WTC11 (cell line): Measurements from ENCODE around the gene RNF115. TPM values are rescaled to one million over a fixed set of nuclear protein-coding genes. Genes with fewer than 3 reads are reported as not detected.
"Not testable (repeated sequence)": the region's sequence is repeated elsewhere in the genome, so short reads cannot be mapped to it uniquely, and the experiment has no call there.

Experiments used
- ATAC-seq: fragments of 200-7000 bp; cut with Tn5 transposase; 2 replicates; pipeline ENCODE4 v1.10.0; 2021; ENCODE audit warnings: mild to moderate bottlenecking, moderate library complexity
- CTCF ChIA-PET: fragments of 300-600 bp; sonication (Branson Sonifier 250); formaldehyde crosslinking; loops from one replicate; lab custom pipeline; 2021; ENCODE audit warnings: antibody characterized with exemption; lab: Charles Lee
- POLR2A ChIA-PET: fragments of 350-600 bp; sonication (Branson Sonifier 250); formaldehyde crosslinking; loops from one replicate; lab custom pipeline; 2021; ENCODE audit warnings: antibody characterized with exemption; lab: Charles Lee
- DNase-seq: peaks from one replicate; pipeline ENCODE4 v3.0.0; 2021; ENCODE audit warnings: low spot score
- H3K27ac Mint-ChIP-seq: 2 replicates; pipeline ENCODE4 v1.8.0; 2021; ENCODE audit warnings: mixed read lengths
- H3K27me3 Mint-ChIP-seq: 2 replicates; pipeline ENCODE4 v1.8.0; 2021; ENCODE audit warnings: low read depth, mild to moderate bottlenecking, moderate library complexity, mixed read lengths
- H3K36me3 Mint-ChIP-seq: 2 replicates; pipeline ENCODE4 v1.8.0; 2021; ENCODE audit warnings: mixed read lengths
- H3K4me1 Mint-ChIP-seq: 2 replicates; pipeline ENCODE4 v1.8.0; 2022; ENCODE audit warnings: mixed read lengths
- H3K4me3 Mint-ChIP-seq: 2 replicates; pipeline ENCODE4 v1.8.0; 2021; ENCODE audit warnings: mild to moderate bottlenecking, moderate library complexity, mixed read lengths
- H3K9me3 Mint-ChIP-seq: 2 replicates; pipeline ENCODE4 v1.8.0; 2021; ENCODE audit warnings: mixed read lengths
- ATF1 ChIP-seq: sonication (generic); formaldehyde crosslinking; IDR thresholded peaks from 2 replicates; pipeline ENCODE4 v1.8.1; 2023; ENCODE audit warnings: mild to moderate bottlenecking, moderate library complexity, missing genetic modification reagents
- HMGA2 ChIP-seq: fragments of 250-450 bp; sonication (Bioruptor Pico); IDR thresholded peaks from 2 replicates; pipeline ENCODE4 v1.4.0; 2021; ENCODE audit warnings: mild to moderate bottlenecking, moderate library complexity
- SMAD3 ChIP-seq: sonication (generic); formaldehyde crosslinking; IDR thresholded peaks from 2 replicates; pipeline ENCODE4 v1.8.0; 2022; ENCODE audit warnings: missing genetic modification reagents, mild to moderate bottlenecking, borderline replicate concordance
- TEAD4 ChIP-seq: sonication (generic); formaldehyde crosslinking; IDR thresholded peaks from 2 replicates; pipeline ENCODE4 v1.8.0; 2022; ENCODE audit warnings: mild to moderate bottlenecking, missing genetic modification reagents
- total RNA-seq: library from RNA; stranded (reverse); gene quantifications from 3 replicates; pipeline ENCODE4 v1.2.3, GENCODE V29; 2021
- TF ChIP-seq, protein P1 (sequence below): sonication (generic); formaldehyde crosslinking; IDR thresholded peaks from 2 replicates; pipeline ENCODE4 v1.8.1; 2022; ENCODE audit warnings: missing genetic modification reagents, borderline replicate concordance
- TF ChIP-seq, protein P2 (sequence below): sonication (generic); formaldehyde crosslinking; IDR thresholded peaks from 2 replicates; pipeline ENCODE4 v1.8.1; 2022; ENCODE audit warnings: low read depth, missing genetic modification reagents, borderline replicate concordance
- TF ChIP-seq, protein P3 (sequence below): sonication (generic); formaldehyde crosslinking; IDR thresholded peaks from 2 replicates; pipeline ENCODE4 v1.8.0; 2022; ENCODE audit warnings: mild to moderate bottlenecking, missing genetic modification reagents
- TF ChIP-seq, protein P4 (sequence below): sonication (generic); formaldehyde crosslinking; IDR thresholded peaks from 2 replicates; pipeline ENCODE4 v1.8.1; 2023; ENCODE audit warnings: mild to moderate bottlenecking, missing genetic modification reagents
- TF ChIP-seq, protein P5 (sequence below): sonication (generic); formaldehyde crosslinking; IDR thresholded peaks from 2 replicates; pipeline ENCODE4 v1.8.1; 2023; ENCODE audit warnings: mild to moderate bottlenecking, missing genetic modification reagents, borderline replicate concordance
- TF ChIP-seq, protein P6 (sequence below): sonication (generic); formaldehyde crosslinking; IDR thresholded peaks from 2 replicates; pipeline ENCODE4 v1.8.0; 2023; ENCODE audit warnings: mild to moderate bottlenecking, missing genetic modification reagents

The RNF115 gene
- total RNA-seq, 1 experiment from 2014 or later = 8.1 TPM

DNA sequence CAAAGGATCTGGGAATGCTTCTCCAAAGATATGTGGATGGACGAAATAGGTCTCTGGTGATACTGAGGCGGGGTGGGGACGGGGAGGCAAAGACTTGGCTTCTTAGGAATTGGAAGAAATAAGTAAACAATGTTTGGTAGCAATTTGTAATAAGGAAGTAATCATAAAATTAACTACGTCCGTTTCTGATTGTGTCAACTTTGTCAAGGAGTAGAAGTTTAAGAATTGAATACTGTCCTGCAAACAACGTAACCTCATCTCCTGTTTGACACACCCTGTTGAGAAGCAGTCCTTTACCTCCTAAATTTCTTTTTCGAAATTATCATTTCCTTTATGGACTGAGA lies 576 bp upstream of the RNF115 start (continued):
- TF ChIP-seq, protein P1, sequence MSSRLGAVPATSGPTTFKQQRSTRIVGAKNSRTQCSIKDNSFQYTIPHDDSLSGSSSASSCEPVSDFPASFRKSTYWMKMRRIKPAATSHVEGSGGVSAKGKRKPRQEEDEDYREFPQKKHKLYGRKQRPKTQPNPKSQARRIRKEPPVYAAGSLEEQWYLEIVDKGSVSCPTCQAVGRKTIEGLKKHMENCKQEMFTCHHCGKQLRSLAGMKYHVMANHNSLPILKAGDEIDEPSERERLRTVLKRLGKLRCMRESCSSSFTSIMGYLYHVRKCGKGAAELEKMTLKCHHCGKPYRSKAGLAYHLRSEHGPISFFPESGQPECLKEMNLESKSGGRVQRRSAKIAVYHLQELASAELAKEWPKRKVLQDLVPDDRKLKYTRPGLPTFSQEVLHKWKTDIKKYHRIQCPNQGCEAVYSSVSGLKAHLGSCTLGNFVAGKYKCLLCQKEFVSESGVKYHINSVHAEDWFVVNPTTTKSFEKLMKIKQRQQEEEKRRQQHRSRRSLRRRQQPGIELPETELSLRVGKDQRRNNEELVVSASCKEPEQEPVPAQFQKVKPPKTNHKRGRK (CRISPR knock-in tag) = no peak
- no peak for TF ChIP-seq SMAD3 (CRISPR knock-in tag)
- TF ChIP-seq, protein P2, sequence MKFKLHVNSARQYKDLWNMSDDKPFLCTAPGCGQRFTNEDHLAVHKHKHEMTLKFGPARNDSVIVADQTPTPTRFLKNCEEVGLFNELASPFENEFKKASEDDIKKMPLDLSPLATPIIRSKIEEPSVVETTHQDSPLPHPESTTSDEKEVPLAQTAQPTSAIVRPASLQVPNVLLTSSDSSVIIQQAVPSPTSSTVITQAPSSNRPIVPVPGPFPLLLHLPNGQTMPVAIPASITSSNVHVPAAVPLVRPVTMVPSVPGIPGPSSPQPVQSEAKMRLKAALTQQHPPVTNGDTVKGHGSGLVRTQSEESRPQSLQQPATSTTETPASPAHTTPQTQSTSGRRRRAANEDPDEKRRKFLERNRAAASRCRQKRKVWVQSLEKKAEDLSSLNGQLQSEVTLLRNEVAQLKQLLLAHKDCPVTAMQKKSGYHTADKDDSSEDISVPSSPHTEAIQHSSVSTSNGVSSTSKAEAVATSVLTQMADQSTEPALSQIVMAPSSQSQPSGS = no peak
- TF ChIP-seq, protein P3, sequence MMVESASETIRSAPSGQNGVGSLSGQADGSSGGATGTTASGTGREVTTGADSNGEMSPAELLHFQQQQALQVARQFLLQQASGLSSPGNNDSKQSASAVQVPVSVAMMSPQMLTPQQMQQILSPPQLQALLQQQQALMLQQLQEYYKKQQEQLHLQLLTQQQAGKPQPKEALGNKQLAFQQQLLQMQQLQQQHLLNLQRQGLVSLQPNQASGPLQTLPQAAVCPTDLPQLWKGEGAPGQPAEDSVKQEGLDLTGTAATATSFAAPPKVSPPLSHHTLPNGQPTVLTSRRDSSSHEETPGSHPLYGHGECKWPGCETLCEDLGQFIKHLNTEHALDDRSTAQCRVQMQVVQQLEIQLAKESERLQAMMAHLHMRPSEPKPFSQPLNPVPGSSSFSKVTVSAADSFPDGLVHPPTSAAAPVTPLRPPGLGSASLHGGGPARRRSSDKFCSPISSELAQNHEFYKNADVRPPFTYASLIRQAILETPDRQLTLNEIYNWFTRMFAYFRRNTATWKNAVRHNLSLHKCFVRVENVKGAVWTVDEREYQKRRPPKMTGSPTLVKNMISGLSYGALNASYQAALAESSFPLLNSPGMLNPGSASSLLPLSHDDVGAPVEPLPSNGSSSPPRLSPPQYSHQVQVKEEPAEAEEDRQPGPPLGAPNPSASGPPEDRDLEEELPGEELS (CRISPR knock-in tag) = no peak
- TF ChIP-seq, protein P4, sequence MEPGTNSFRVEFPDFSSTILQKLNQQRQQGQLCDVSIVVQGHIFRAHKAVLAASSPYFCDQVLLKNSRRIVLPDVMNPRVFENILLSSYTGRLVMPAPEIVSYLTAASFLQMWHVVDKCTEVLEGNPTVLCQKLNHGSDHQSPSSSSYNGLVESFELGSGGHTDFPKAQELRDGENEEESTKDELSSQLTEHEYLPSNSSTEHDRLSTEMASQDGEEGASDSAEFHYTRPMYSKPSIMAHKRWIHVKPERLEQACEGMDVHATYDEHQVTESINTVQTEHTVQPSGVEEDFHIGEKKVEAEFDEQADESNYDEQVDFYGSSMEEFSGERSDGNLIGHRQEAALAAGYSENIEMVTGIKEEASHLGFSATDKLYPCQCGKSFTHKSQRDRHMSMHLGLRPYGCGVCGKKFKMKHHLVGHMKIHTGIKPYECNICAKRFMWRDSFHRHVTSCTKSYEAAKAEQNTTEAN (CRISPR knock-in tag) = no peak
- TF ChIP-seq, protein P5, sequence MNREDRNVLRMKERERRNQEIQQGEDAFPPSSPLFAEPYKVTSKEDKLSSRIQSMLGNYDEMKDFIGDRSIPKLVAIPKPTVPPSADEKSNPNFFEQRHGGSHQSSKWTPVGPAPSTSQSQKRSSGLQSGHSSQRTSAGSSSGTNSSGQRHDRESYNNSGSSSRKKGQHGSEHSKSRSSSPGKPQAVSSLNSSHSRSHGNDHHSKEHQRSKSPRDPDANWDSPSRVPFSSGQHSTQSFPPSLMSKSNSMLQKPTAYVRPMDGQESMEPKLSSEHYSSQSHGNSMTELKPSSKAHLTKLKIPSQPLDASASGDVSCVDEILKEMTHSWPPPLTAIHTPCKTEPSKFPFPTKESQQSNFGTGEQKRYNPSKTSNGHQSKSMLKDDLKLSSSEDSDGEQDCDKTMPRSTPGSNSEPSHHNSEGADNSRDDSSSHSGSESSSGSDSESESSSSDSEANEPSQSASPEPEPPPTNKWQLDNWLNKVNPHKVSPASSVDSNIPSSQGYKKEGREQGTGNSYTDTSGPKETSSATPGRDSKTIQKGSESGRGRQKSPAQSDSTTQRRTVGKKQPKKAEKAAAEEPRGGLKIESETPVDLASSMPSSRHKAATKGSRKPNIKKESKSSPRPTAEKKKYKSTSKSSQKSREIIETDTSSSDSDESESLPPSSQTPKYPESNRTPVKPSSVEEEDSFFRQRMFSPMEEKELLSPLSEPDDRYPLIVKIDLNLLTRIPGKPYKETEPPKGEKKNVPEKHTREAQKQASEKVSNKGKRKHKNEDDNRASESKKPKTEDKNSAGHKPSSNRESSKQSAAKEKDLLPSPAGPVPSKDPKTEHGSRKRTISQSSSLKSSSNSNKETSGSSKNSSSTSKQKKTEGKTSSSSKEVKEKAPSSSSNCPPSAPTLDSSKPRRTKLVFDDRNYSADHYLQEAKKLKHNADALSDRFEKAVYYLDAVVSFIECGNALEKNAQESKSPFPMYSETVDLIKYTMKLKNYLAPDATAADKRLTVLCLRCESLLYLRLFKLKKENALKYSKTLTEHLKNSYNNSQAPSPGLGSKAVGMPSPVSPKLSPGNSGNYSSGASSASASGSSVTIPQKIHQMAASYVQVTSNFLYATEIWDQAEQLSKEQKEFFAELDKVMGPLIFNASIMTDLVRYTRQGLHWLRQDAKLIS (CRISPR knock-in tag) = no peak
- TF ChIP-seq, protein P6, sequence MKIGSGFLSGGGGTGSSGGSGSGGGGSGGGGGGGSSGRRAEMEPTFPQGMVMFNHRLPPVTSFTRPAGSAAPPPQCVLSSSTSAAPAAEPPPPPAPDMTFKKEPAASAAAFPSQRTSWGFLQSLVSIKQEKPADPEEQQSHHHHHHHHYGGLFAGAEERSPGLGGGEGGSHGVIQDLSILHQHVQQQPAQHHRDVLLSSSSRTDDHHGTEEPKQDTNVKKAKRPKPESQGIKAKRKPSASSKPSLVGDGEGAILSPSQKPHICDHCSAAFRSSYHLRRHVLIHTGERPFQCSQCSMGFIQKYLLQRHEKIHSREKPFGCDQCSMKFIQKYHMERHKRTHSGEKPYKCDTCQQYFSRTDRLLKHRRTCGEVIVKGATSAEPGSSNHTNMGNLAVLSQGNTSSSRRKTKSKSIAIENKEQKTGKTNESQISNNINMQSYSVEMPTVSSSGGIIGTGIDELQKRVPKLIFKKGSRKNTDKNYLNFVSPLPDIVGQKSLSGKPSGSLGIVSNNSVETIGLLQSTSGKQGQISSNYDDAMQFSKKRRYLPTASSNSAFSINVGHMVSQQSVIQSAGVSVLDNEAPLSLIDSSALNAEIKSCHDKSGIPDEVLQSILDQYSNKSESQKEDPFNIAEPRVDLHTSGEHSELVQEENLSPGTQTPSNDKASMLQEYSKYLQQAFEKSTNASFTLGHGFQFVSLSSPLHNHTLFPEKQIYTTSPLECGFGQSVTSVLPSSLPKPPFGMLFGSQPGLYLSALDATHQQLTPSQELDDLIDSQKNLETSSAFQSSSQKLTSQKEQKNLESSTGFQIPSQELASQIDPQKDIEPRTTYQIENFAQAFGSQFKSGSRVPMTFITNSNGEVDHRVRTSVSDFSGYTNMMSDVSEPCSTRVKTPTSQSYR (CRISPR knock-in tag) = no peak
- TF ChIP-seq ATF1 (CRISPR knock-in tag) = no peak
- TF ChIP-seq HMGA2 (CRISPR knock-in tag) = no peak
- no peak for TF ChIP-seq TEAD4 (CRISPR knock-in tag)

DNA sequence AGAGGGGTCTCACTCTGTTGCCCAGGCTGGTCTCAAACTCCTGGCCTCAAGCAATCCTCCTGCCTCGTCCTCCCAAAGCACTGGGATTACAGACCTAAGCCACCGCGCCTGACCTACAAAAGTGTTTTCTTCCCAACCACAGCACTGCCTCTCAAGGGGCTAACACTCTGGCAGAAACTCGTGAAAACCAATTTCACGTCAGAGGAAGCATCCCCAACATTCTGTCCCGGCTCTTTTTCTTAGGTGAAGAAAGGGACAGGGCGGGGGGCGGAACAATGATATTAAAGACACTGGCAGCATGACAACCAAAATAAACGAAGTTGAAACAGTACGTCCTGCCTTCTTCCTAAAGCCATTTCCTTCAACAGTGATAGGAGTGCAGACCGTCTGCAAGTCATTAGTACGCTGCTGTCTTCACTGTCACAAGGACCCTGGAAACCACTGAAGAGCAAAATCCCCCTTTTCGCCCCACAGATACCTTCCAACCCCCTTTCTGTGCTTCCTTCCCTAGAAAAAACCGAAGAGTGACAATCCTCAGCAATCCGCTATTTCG lies 1.0 kb downstream of the RNF115 start:
- not testable (repeated sequence) for H3K4me3 Mint-ChIP-seq, H3K27me3 Mint-ChIP-seq
- POLR2A ChIA-PET = interaction anchor here (1.6 kb wide), 1 partner anchor 23 kb away, joined by 7 read pairs; the partner anchor contains the start of gene NUDT17

DNA sequence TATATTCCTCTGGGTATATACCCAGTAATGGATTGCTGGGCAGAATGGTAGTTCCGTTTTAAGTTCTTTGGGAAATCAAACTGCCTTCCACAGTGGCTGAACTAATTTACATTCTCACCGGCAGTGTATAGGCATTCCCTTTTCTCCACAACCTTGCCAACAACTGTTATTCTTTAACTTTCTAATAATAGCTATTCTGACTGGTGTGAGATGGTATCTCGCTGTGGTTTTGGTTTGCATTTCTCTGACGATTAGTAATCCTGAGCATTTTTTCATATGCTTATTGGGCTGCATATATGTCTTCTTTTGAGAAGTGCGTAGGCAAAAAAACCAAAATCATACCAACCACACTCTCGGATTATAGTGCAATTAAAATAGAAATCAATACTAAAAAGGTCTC lies 5.8 kb downstream of the RNF115 start:
- H3K9me3 Mint-ChIP-seq, POLR2A ChIA-PET, H3K27me3 Mint-ChIP-seq, CTCF ChIA-PET, ATAC-seq, DNase-seq, H3K27ac Mint-ChIP-seq, H3K4me1 Mint-ChIP-seq, H3K4me3 Mint-ChIP-seq, H3K36me3 Mint-ChIP-seq: not testable (repeated sequence)

More for the DNA sequence above, 1.0 kb downstream of the RNF115 start:
- H3K4me1 Mint-ChIP-seq, H3K27ac Mint-ChIP-seq, CTCF ChIA-PET, H3K9me3 Mint-ChIP-seq, ATAC-seq, DNase-seq: not testable (repeated sequence)
- H3K36me3 Mint-ChIP-seq = peaks cover 18% of the 10 kb centered on the region

DNA sequence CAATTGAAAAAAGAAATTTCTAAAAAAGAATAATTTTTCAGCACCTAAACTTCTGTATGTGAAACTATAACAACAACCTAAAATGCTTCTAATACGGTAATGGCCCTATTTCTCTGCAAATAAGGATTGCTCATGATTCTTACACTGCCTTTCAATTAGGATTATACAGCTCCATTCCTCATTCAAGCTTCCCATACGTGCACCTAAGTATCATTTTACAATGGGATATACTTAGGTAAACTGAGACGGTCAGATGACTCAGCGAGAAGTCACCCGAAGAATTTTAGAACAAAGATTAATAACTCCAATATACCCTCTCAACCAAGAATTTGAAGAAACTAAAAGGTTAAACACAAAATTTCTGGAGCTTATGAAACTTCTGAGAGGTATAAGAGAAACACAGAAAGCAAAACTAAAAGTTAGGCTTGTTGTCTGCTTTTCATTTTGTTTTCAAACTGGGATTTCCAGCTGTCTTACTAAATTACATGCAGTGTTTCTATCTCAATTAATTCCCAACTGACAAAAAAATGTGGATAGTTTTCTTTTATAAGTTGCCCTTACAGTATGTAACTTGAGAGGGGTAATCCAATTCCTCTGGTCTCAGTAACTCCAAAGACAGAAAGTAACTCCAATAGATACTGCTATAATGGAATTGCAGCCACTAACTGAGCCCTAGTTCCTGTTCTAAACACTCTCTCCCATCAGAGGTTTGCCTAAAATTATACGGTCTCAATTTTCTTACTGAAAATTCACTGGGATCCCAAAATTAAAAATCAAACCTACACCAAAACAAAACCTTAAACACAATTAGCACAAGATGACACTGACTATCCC lies 10.7 kb downstream of the RNF115 start:
- H3K27me3 Mint-ChIP-seq, H3K9me3 Mint-ChIP-seq, H3K36me3 Mint-ChIP-seq, ATAC-seq, CTCF ChIA-PET, POLR2A ChIA-PET, H3K4me3 Mint-ChIP-seq, DNase-seq, H3K4me1 Mint-ChIP-seq, H3K27ac Mint-ChIP-seq: not testable (repeated sequence)
